ENCODE data around the gene SNHG17. TPM values are rescaled to one million over a fixed set of nuclear protein-coding genes. Genes with fewer than 3 reads are reported as not detected.

SNHG17 gene
- total RNA-seq, 1 experiment from 2014 or later: 41.5 TPM

DNA sequence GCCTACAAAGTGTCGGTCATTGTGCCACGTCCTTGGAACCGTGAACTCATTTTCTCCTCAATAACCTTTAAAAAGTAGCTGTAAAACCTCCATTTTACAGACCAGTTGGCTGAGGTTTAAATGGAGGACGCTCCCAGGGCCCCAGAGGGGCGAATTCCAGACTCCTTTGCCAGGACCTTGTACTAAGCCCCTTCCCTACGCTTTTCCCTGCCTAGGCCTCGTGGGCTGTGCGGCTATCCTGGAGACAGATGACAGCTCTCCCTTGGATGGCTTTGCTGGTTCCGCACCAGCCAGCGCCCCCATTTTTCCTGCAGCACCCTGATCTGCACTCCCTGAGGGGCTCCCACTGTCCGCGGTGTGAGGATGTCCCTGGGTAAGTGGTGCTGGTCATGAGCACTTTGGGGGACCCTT, 12.1 kb upstream of the SNHG17 start:
- CTCF ChIA-PET: interaction anchor here (1.9 kb wide), 1 partner anchor 25 kb away, joined by 10 read pairs; the partner anchor contains the start of gene RALGAPB
- intact Hi-C loops (cut with micrococcal nuclease; ENCODE audit: unreplicated experiment): no loop called here
- BruUV-seq (replicated peaks): TSS peak; percentile 55

DNA sequence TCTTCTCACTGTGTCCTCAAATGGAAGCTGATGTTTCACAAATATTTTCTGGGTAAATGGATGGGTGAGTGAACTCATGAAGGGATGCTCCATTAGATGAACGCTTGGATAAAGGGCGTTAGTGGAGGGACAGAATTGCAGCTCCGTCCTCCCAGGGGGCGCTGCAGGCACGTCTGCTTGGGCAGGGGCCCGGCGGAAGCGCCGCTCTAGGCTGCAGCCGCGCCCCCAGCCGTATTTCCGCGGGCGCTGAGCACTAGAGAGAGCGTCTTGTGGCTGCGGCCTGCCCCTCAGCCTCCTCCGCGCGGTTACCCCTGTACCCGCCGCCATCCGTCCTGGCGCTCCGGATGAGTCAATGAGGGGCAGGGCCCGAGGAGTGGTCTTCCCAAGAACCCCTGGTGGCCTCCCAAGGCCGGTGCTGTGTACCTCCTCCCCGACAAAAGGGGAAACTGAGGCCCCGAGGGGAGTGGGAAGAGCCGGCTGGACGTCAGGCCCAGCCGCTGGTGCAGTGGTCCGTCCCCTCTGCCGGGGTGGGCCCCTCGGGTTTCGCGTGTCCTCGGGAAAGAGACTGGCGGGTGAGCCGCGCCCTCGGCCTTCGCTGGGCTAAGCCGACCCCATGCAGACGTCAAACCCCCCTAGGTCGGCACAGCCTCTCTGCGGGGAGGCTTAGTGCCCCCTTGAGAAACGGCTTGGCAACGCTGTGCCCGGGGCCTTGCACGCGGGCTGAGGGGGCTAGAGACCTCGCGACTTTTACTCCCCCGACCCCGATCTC, 11.5 kb upstream of the SNHG17 start:
- BruUV-seq (replicated peaks): no TSS peak
- Histone ChIP-seq H3K4me3 (peak overlapping the region; percentile 89), H3K4me2 (peak overlapping the region; percentile 86), H3K4me1 (replicated peaks; ENCODE audit: insufficient read depth) (no peaks in the 10 kb centered on the region), H3K27me3 (ENCODE audit: insufficient read depth, low read depth) (no peaks in the 10 kb centered on the region), H3F3A (ENCODE audit: insufficient read depth, low read depth) (no peaks in the 10 kb centered on the region), H3K9me2 (ENCODE audit: insufficient read depth) (no peaks in the 10 kb centered on the region), H4K20me1 (ENCODE audit: insufficient read depth) (no peaks in the 10 kb centered on the region), H2AFZ (peak overlapping the region; percentile 89), H3K79me2 (ENCODE audit: low read depth) (peaks cover 13% of the 10 kb centered on the region), H3K9me3 (ENCODE audit: insufficient read depth, low read depth) (no peaks in the 10 kb centered on the region), H3K27ac (peak overlapping the region; percentile 48; the same call in 1 of the 2 replicates), H3K36me3 (ENCODE audit: low read depth) (no peaks in the 10 kb centered on the region; the same call in 1 of the 2 replicates)
- POLR2A ChIA-PET (ENCODE audit: unreplicated experiment): interaction anchor here (0.6 to 0.7 kb wide), 4 partner anchors 12 to 1066 kb away, joined by 3 to 7 read pairs (median 4); partner anchors contain the start of genes RALGAPB and SNHG17
- intact Hi-C loops (cut with micrococcal nuclease; ENCODE audit: unreplicated experiment): loop anchor here (1.0 kb wide), 2 partner anchors 11 to 26 kb away; partner anchors contain the start of genes RALGAPB and SNHG17
- DNase-seq: peak; percentile 75 to 92
- CTCF ChIA-PET: interaction anchor here (1.9 kb wide), 1 partner anchor 26 kb away, joined by 10 read pairs; the partner anchor contains the start of gene RALGAPB
- no peak for TF ChIP-seq EZH2 (IDR thresholded peaks at IDR 0.05; ENCODE audit: low read depth)
- TF ChIP-seq, protein P1, sequence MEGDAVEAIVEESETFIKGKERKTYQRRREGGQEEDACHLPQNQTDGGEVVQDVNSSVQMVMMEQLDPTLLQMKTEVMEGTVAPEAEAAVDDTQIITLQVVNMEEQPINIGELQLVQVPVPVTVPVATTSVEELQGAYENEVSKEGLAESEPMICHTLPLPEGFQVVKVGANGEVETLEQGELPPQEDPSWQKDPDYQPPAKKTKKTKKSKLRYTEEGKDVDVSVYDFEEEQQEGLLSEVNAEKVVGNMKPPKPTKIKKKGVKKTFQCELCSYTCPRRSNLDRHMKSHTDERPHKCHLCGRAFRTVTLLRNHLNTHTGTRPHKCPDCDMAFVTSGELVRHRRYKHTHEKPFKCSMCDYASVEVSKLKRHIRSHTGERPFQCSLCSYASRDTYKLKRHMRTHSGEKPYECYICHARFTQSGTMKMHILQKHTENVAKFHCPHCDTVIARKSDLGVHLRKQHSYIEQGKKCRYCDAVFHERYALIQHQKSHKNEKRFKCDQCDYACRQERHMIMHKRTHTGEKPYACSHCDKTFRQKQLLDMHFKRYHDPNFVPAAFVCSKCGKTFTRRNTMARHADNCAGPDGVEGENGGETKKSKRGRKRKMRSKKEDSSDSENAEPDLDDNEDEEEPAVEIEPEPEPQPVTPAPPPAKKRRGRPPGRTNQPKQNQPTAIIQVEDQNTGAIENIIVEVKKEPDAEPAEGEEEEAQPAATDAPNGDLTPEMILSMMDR (conservative IDR thresholded peaks at IDR 0.05): peak; percentile 98

More for the DNA sequence above, 12.1 kb upstream of the SNHG17 start:
- Histone ChIP-seq H3K36me3 (ENCODE audit: low read depth) (no peaks in the 10 kb centered on the region; the same call in 1 of the 2 replicates), H3K4me1 (replicated peaks; ENCODE audit: insufficient read depth) (no peaks in the 10 kb centered on the region), H3K9me3 (ENCODE audit: insufficient read depth, low read depth) (no peaks in the 10 kb centered on the region), H3K9me2 (ENCODE audit: insufficient read depth) (no peaks in the 10 kb centered on the region), H3K27me3 (ENCODE audit: insufficient read depth, low read depth) (no peaks in the 10 kb centered on the region), H2AFZ (peak overlapping the region; percentile 89), H3K4me2 (peak overlapping the region; percentile 86), H3K27ac (no peak overlapping the region), H3K4me3 (peak overlapping the region; percentile 89), H4K20me1 (ENCODE audit: insufficient read depth) (no peaks in the 10 kb centered on the region), H3F3A (ENCODE audit: insufficient read depth, low read depth) (peaks cover 3% of the 10 kb centered on the region), H3K79me2 (ENCODE audit: low read depth) (peaks cover 13% of the 10 kb centered on the region)
- DNase-seq: no peak
- TF ChIP-seq, protein P1 (conservative IDR thresholded peaks at IDR 0.05): no peak
- TF ChIP-seq EZH2 (IDR thresholded peaks at IDR 0.05; ENCODE audit: low read depth): no peak
- POLR2A ChIA-PET (ENCODE audit: unreplicated experiment): interaction anchor here (0.7 to 0.8 kb wide), 2 partner anchors 23 to 25 kb away, joined by 3 to 15 read pairs; partner anchors contain the start of gene RALGAPB

DNA sequence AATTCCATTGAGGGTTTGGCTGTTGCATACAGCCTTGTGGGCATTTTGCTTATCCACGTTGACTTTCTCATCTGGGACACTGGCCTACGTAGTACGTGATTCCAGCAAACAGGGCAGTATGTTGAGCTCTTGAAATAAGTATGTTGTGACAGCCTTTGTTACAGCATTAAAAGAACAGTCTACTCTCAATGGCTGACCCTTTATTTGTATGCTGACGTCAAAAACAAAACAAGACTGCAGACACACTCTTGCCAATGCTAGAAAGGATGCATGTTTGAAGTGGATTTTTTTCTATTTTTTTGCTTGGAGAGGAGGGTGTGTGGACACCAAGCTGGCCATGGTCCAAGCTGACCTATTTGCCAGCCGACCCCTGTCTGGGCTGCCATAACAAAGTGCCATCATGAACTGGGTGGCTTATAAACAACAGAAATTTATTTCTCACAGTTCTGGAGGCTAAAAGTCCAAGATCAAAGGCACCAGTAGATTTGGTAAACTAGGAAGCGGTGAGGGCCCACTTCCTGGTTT, 10.8 kb upstream of the SNHG17 start:
- peaks cover 13% of the 10 kb centered on the region for H3K79me2 ChIP-seq (ENCODE audit: low read depth)
- H3K4me3 ChIP-seq: peak overlapping the region; percentile 89; the same call in 1 of the 2 replicates
- POLR2A ChIA-PET (ENCODE audit: unreplicated experiment): interaction anchor here (0.6 to 0.7 kb wide), 3 partner anchors 11 to 1067 kb away, joined by 3 to 7 read pairs (median 4); partner anchors contain the start of genes RALGAPB and SNHG17
- H3K27me3 ChIP-seq (ENCODE audit: insufficient read depth, low read depth): no peaks in the 10 kb centered on the region
- CTCF ChIA-PET: interaction anchor here (0.8 to 1.9 kb wide), 2 partner anchors 11 to 26 kb away, joined by 3 to 10 read pairs; partner anchors contain the start of genes RALGAPB and SNHG17
- H2AFZ ChIP-seq: peak overlapping the region; percentile 59; the same call in 1 of the 2 replicates
- no peak overlapping the region for H3K27ac ChIP-seq
- no peak for DNase-seq
- no peaks in the 10 kb centered on the region for H3F3A ChIP-seq (ENCODE audit: insufficient read depth, low read depth)
- no TSS peak for BruUV-seq (replicated peaks)
- H4K20me1 ChIP-seq (ENCODE audit: insufficient read depth): no peaks in the 10 kb centered on the region
- H3K36me3 ChIP-seq (ENCODE audit: low read depth): no peaks in the 10 kb centered on the region; the same call in 1 of the 2 replicates
- intact Hi-C loops (cut with micrococcal nuclease; ENCODE audit: unreplicated experiment): loop anchor here (1.0 kb wide), 2 partner anchors 11 to 26 kb away; partner anchors contain the start of genes RALGAPB and SNHG17
- H3K9me2 ChIP-seq (ENCODE audit: insufficient read depth): no peaks in the 10 kb centered on the region
- no peaks in the 10 kb centered on the region for H3K9me3 ChIP-seq (ENCODE audit: insufficient read depth, low read depth)
- no peak for TF ChIP-seq EZH2 (IDR thresholded peaks at IDR 0.05; ENCODE audit: low read depth)
- TF ChIP-seq, protein P1 (conservative IDR thresholded peaks at IDR 0.05): no peak
- no peaks in the 10 kb centered on the region for H3K4me1 ChIP-seq (replicated peaks; ENCODE audit: insufficient read depth)
- peak overlapping the region; percentile 86; the same call in 1 of the 2 replicates for H3K4me2 ChIP-seq

All from PC-9 (cell line).